Psoas muscle (tissue), 8 donors: ENCODE data around the gene CCND1. TPM values are rescaled to one million over a fixed set of nuclear protein-coding genes. Genes with fewer than 3 reads are reported as not detected.

ENCODE experiments used
- ATAC-seq, 4 donors: fragments of 200-7000 bp; cut with Tn5 transposase; one replicate each; pipeline ENCODE4 v1.9.1; 2020; ENCODE audit warnings: moderate library complexity in 3 of 4, mild to moderate bottlenecking in 2 of 4
- DNase-seq, 2 donors: peaks; one replicate each; pipeline ENCODE4 v3.0.0-alpha.2; 2020
- H3K27ac ChIP-seq: fragments of 200-600 bp; one replicate; pipeline ENCODE4 v1.8.0; 2022
- H3K27me3 ChIP-seq, 3 donors: fragments of 200-600 bp in 1 of 3; one replicate each; pipeline versions ENCODE4 v1.6.1 to v1.8.0; 2013 to 2022; ENCODE audit warnings: low read length in 2 of 3, mild to moderate bottlenecking in 2 of 3, moderate library complexity in 1 of 3; ENCODE audit not compliant: insufficient read depth in 3 of 3
- H3K36me3 ChIP-seq, 2 donors: fragments of 200-600 bp in 1 of 2; one replicate each; pipeline versions ENCODE4 v1.6.1 to v1.8.0; 2013 to 2022; ENCODE audit warnings: low read depth in 1 of 2, mild to moderate bottlenecking in 1 of 2, moderate library complexity in 1 of 2; ENCODE audit not compliant: insufficient read depth in 1 of 2
- H3K4me1 ChIP-seq: fragments of 200-600 bp; one replicate; pipeline ENCODE4 v1.8.0; 2022
- H3K4me3 ChIP-seq: fragments of 200-600 bp; one replicate; pipeline ENCODE4 v1.8.0; 2022; ENCODE audit warnings: mild to moderate bottlenecking
- H3K9me3 ChIP-seq: fragments of 200-600 bp; one replicate; pipeline ENCODE4 v1.8.0; 2022
- WGBS, 3 donors: extraction: QIAGEN DNeasy Blood & Tissue Kit; methylation state at CpG; one replicate each; pipeline versions ENCODE4 v1.1.6 to v1.1.7; 2013; 5-methylcytosine and 5-hydroxymethylcytosine counted together
- intact Hi-C, 2 donors: fragments of 100-400 bp; cut with DNase I; formaldehyde crosslinking; loops; one replicate each; pipeline versions ENCODE4 v1.11.0 to v1.14.2; 2022
- polyA plus RNA-seq, 3 donors: library from polyadenylated mRNA; stranded (reverse); fragments of 200-250 nt; gene quantifications; one replicate each; pipeline ENCODE4 v1.2.3, GENCODE V29; 2013
- total RNA-seq, 4 donors: library from RNA; stranded (reverse); fragmentation: NEBNext Ultra II Directional in 2 of 4; extraction: Animal tissue kit (Norgen Biotek cat#: 25700) in 2 of 4; gene quantifications; one replicate each; pipeline versions ENCODE4 v1.2.1 to v1.2.4, GENCODE V29; 2021 to 2023
- TF ChIP-seq, protein P1 (sequence below): fragments of 200-600 bp; IDR thresholded peaks from one replicate; pipeline ENCODE4 v1.8.0; 2022; ENCODE audit warnings: antibody characterized with exemption
- donor health status: healthy with polysubstance abuse.
- donor health status: DM: no; HTN: no; CAD: no; lungs with moderate emphysema.
- donor health status: Bipolar disorder and iron deficiency.
- donor health status: healthy.
- donor health status: DM: yes; HTN: yes; CAD: no.
- donor health status: DM: no; HTN: no; CAD: no.
- donor health status: DM: no; HTN: no; CAD: no.
- donor health status: DM: yes; HTN: yes; CAD: no.

CCND1 gene
- total and polyA plus RNA-seq, 7 donors, result 1.8 to 11.3 (median 6.5) TPM

DNA sequence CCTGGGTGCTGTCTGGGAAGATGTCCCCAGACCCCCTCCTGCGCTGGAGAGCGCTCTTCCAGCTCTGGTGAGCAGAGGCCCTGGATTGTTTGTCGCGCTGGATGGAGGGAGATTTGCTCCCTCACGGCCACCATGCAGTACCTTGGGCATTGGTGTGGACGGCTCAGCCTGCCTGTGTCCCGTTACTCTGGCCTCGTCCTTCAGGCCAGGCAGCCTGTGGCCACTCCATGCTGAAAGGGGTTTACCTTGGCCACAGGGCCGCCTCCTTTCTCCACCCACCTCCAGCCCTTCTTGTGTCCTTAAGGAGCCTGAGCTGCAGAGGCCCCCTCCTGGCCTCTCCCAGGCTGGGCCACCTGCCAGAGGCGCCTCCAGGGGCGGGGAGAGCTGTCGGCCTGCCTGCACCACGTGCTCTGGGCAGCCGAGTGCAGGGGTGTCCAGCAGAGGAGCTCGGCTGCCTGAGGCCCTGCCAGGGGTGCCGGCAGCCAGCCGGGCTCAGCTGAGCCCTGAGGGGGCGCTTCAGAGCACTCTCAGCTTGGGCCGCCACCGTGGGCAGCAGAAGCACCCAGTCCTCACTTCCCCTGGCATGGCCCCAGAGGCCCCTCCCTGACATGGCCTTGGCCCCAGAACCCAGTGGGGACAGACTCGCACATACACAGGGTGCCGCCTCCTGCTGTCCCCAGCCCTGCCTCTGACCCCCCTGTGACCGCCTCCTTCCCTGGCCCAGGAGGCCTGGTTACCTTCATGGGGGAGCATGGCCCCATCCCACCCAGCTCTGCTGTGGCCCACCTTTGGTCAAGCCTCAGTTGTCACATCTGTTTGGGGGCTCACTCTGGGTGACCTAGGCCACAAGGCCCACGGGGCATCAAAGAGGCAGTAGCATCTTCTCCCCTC lies 3.4 kb downstream of the CCND1 start:
- peaks cover 14% of the 10 kb centered on the region for H3K4me1 ChIP-seq
- peaks cover 0 to 67% (median 14%) of the 10 kb centered on the region in 3 donors for H3K27me3 ChIP-seq
- H3K36me3 ChIP-seq, result no peaks in the 10 kb centered on the region
- H3K27ac ChIP-seq, result no peak overlapping the region
- TF ChIP-seq, protein P1, sequence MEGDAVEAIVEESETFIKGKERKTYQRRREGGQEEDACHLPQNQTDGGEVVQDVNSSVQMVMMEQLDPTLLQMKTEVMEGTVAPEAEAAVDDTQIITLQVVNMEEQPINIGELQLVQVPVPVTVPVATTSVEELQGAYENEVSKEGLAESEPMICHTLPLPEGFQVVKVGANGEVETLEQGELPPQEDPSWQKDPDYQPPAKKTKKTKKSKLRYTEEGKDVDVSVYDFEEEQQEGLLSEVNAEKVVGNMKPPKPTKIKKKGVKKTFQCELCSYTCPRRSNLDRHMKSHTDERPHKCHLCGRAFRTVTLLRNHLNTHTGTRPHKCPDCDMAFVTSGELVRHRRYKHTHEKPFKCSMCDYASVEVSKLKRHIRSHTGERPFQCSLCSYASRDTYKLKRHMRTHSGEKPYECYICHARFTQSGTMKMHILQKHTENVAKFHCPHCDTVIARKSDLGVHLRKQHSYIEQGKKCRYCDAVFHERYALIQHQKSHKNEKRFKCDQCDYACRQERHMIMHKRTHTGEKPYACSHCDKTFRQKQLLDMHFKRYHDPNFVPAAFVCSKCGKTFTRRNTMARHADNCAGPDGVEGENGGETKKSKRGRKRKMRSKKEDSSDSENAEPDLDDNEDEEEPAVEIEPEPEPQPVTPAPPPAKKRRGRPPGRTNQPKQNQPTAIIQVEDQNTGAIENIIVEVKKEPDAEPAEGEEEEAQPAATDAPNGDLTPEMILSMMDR, result no peak
- intact Hi-C loops, result loop anchor here (5.0 to 10.0 kb wide), 2 partner anchors 197 to 350 kb away; partner anchors contain the start of gene MYEOV (in 1 of the 2)
- ATAC-seq, result peak in 3 of 4 donors; percentile 17 to 23 (median 18)
- no peaks in the 10 kb centered on the region for H3K9me3 ChIP-seq
- peak; percentile 43 to 70 for DNase-seq
- no peak overlapping the region for H3K4me3 ChIP-seq
- 41 to 46% (median 43%) methylated on average over 23 to 24 of the region's 24 CpGs for WGBS, 3 donors

DNA sequence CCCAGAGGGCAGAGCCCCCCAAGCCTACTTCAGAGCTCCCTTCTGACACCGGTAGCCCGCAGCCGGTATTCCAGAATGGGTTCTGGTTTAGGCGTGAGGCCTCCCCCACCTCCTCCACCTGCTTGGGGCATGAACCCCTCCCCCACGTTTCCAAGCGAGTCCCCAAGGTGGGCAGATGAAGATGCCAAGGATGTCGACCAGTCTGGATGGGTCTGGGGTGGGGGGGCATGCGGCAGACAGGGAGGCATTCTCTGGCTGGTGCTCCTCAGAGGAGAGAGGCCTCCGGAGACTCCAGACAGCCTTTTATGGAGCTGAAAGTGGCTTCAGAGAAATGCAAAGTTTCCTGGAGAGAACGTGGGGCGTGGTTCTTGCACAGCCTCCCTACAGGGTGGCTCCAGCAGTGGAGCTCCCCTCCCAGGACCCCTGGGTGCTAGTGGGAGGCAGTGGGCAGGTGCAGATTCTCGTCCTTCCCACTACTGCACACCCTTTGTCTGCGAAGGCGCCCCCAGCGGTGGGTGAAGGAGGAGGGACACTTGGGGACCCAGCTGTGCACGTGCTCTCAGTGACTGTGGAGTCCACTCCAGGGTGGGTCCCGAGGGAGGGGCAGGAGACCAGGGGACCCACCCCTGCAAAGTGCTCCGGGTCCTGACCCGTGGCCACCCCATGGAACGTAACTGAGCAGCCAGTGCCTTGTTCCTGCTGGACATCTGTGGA lies 4.2 kb downstream of the CCND1 start:
- no peak for DNase-seq
- H3K4me3 ChIP-seq, result no peak overlapping the region
- TF ChIP-seq, protein P1, result no peak

DNA sequence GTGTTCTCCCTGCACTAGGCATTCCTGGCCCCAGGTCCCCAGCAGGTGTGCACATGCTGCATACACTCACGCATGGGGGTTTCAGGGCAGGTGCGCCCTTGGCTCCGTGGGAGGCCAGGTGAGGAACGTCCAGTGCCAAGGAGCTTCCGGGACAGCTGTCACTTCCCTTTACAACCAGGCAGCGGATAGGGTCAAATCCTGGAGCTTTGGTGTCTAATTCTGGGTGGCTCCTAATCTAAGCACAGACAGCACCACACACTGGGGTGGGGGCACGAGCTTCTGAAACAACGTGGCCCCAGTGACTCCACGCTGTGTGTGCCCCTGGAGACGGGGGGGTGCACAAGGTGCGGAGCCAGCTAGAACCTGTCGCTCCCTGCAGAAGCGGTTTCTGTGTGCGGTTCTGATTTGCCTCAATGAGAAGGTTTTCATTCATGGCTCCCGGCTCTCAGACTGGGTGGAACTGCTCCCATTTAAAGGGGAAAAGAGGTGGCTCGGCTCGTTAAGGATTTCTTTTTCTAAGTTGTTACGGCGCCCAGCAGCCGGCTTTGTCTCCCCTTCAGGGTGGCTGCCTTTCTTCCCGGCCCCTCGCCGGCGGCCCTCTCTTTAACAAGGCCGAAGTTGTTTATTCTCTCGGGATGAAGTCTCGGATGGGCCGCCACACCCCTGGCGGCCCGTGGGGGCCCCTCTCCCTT lies 5.0 kb downstream of the CCND1 start:
- no peak overlapping the region for H3K4me3 ChIP-seq
- no peak overlapping the region for H3K27ac ChIP-seq
- WGBS, 3 donors, result 76 to 81% (median 80%) methylated on average over 30 of the region's 30 CpGs
- DNase-seq, result no peak
- TF ChIP-seq, protein P1, result no peak
- H3K27me3 ChIP-seq, result peaks cover 0 to 50% (median 12%) of the 10 kb centered on the region in 3 donors
- H3K4me1 ChIP-seq, result peaks cover 1% of the 10 kb centered on the region
- intact Hi-C loops, result loop anchor here in 1 of 2 donors (10.0 kb wide), 1 partner anchor 351 kb away; the partner anchor contains the start of gene MYEOV
- H3K36me3 ChIP-seq, result no peaks in the 10 kb centered on the region
- no peaks in the 10 kb centered on the region for H3K9me3 ChIP-seq
- ATAC-seq, result no peak

More for the DNA sequence above, 4.2 kb downstream of the CCND1 start:
- Histone ChIP-seq H3K9me3 (no peaks in the 10 kb centered on the region), H3K27ac (no peak overlapping the region), H3K36me3 (no peaks in the 10 kb centered on the region), H3K27me3 (peaks cover 0 to 59% (median 13%) of the 10 kb centered on the region in 3 donors), H3K4me1 (peaks cover 9% of the 10 kb centered on the region)
- no peak for ATAC-seq
- 84 to 86% (median 84%) methylated on average over 20 of the region's 20 CpGs for WGBS, 3 donors
- intact Hi-C loops, result loop anchor here (5.0 to 10.0 kb wide), 2 partner anchors 198 to 350 kb away; partner anchors contain the start of gene MYEOV (in 1 of the 2)

DNA sequence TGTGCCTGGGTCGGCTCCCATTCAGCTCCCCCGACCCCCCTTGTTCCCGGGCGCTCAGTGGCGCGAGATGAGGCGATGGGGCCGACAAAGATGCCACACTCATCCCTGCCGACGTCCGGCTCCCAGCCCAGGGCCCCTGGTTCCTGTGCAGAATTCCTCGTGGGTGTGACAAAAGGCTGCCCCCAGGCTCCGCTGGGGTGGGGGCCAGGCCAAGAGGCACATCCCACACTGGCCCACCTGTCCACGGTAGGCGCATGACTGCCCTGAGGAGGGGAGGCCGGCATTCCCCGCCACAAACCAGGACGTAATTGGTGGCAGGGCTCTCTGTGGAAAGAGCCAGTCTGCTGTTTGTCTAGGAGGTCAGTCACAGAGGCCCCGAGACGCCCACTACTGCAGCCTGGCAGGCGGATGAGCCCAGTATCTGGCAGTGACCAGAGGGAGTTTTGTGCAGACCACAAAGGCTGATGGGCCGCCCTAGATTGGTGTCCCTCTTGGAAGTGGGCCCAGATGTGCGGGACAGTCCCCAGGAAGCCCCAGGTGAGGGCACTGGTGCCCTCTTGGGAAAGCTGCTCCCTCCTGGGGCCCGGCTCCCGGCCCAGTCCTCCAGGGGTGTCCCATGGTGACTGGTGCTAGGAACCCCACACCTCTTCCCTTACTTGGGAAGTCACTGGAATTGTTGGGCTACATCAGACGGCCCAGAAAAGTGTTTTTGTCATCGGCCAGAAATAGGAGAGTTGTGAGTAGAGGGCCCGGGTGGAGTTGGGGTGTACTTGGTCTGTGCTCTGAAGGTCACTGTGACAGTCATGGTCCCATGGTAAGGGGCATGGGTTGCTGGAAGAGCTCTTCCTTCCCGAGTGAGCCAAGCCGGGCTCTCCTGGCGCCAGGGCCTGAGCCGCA lies 5.8 kb downstream of the CCND1 start:
- Histone ChIP-seq H3K4me3 (no peak overlapping the region), H3K36me3 (no peaks in the 10 kb centered on the region), H3K27ac (no peak overlapping the region), H3K4me1 (no peaks in the 10 kb centered on the region), H3K9me3 (no peaks in the 10 kb centered on the region), H3K27me3 (peaks cover 0 to 42% (median 7%) of the 10 kb centered on the region in 3 donors)
- ATAC-seq (no peak), DNase-seq (no peak)
- intact Hi-C loops, result loop anchor here in 1 of 2 donors (10.0 kb wide), 1 partner anchor 352 kb away; the partner anchor contains the start of gene MYEOV
- WGBS, 3 donors, result 79 to 82% (median 81%) methylated on average over 30 to 32 of the region's 32 CpGs
- TF ChIP-seq, protein P1, result no peak
